GM18519 (cell line): ENCODE measurements around the gene ANKRD13D.
A peak's percentile ranks its signal among the peaks of the same experiment; 100 is the strongest.
"Not testable (repeated sequence)": the region's sequence is repeated elsewhere in the genome, so short reads cannot be mapped to it uniquely, and the experiment has no call there.

Source experiments
- ATAC-seq: cut with Tn5 transposase; IDR thresholded peaks from one replicate; pipeline ENCODE4 v1.9.1; 2021; ENCODE audit warnings: mild to moderate bottlenecking, moderate library complexity; ENCODE audit not compliant: unreplicated experiment, low FRiP score

The ANKRD13D gene

GRCh38 chr11:67289226-67289650, at the start of gene ANKRD13D:
Gene ANKRD13D (plus strand): TSS chr11:67289303. CDS start chr11:67289461, 158 bp downstream.
- ATAC-seq: no peak

- peak; percentile 77 for ATAC-seq
These were observed 49.1 kb upstream of the ANKRD13D start for GRCh38 chr11:67239783-67240575.

GRCh38 chr11:67240576-67241389, 48.3 kb upstream of the ANKRD13D start:
- no peak for ATAC-seq

GRCh38 chr11:67242548-67242947, 46.6 kb upstream of the ANKRD13D start:
- ATAC-seq: no peak

- ATAC-seq: no peak
These were observed 46.1 kb upstream of the ANKRD13D start for GRCh38 chr11:67243051-67243450.

GRCh38 chr11:67245046-67245445, 44.1 kb upstream of the ANKRD13D start:
- no peak for ATAC-seq

GRCh38 chr11:67247946-67248550, 41.1 kb upstream of the ANKRD13D start:
- ATAC-seq: no peak

- ATAC-seq: no peak
These were observed 40.5 kb upstream of the ANKRD13D start for GRCh38 chr11:67248653-67249052.

- no peak for ATAC-seq
These were observed 38.8 kb upstream of the ANKRD13D start for GRCh38 chr11:67250059-67251043.

- no peak for ATAC-seq
These were observed 37.3 kb upstream of the ANKRD13D start for GRCh38 chr11:67251841-67252240.

GRCh38 chr11:67252831-67253239, 36.3 kb upstream of the ANKRD13D start:
- no peak for ATAC-seq

- ATAC-seq: no peak
These were observed 35.1 kb upstream of the ANKRD13D start for GRCh38 chr11:67253872-67254624.

- no peak for ATAC-seq
These were observed 34.3 kb upstream of the ANKRD13D start for GRCh38 chr11:67254798-67255197.

- no peak for ATAC-seq
These were observed 33.8 kb upstream of the ANKRD13D start for GRCh38 chr11:67255353-67255752.

- ATAC-seq: no peak
These were observed 33.2 kb upstream of the ANKRD13D start for GRCh38 chr11:67255864-67256263.

- ATAC-seq: no peak
These were observed 32.5 kb upstream of the ANKRD13D start for GRCh38 chr11:67256477-67257135.

- ATAC-seq: no peak
These were observed 28.7 kb upstream of the ANKRD13D start for GRCh38 chr11:67260406-67260805.

GRCh38 chr11:67260885-67261639, 28.0 kb upstream of the ANKRD13D start:
- ATAC-seq: not testable (repeated sequence)
